ENCODE results near the gene LDLRAD4.

Gene LDLRAD4

GRCh38 chr18:13241083-13241892 is 22.7 kb downstream of the LDLRAD4 start:
- H3K4me3 ChIP-seq (ENCODE audit: low read depth, low read length): no peak overlapping the region
- DNase-seq (ENCODE audit: low read depth): no peak

- no peak for DNase-seq (ENCODE audit: low read depth)
- H3K4me3 ChIP-seq (ENCODE audit: low read depth, low read length): no peak overlapping the region
These were observed 23.3 kb downstream of the LDLRAD4 start for GRCh38 chr18:13241893-13242175.

DNA sequence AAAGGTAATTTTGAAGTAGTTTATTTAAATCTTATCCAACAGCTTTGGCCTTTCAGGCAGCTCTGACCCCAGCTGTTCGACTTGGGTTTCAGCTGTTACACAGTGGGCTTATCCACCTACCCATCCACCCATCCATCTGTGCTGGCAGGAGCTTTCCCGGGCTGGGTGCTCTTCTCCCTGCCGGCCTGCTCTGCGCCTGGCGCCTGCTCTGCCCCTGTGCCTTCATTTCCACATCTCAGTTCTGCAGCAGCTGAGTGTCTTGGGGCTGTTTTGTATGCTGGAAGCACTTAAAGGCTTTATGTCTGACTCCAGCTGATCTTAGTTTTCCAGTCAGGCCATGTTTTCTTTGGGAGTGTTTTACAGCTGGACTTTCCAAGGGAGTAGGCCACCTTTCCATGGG is 24.2 kb downstream of the LDLRAD4 start:
- H3K4me3 ChIP-seq (ENCODE audit: low read depth, low read length): no peak overlapping the region
- no peak for DNase-seq (ENCODE audit: low read depth)

- H3K4me3 ChIP-seq (ENCODE audit: low read depth, low read length): no peak overlapping the region
- no peak for DNase-seq (ENCODE audit: low read depth)
These were observed 24.8 kb downstream of the LDLRAD4 start for GRCh38 chr18:13243363-13243762.

GRCh38 chr18:13244135-13244534 is 25.6 kb downstream of the LDLRAD4 start:
- H3K4me3 ChIP-seq (ENCODE audit: low read depth, low read length): no peak overlapping the region
- no peak for DNase-seq (ENCODE audit: low read depth)

GRCh38 chr18:13245481-13246000 is 27.0 kb downstream of the LDLRAD4 start:
- no peak for DNase-seq (ENCODE audit: low read depth)

GRCh38 chr18:13246121-13246520 is 27.6 kb downstream of the LDLRAD4 start:
- no peak for DNase-seq (ENCODE audit: low read depth)
- no peak overlapping the region for H3K4me3 ChIP-seq (ENCODE audit: low read depth, low read length)

More at GRCh38 chr18:13245481-13246000, 27.0 kb downstream of the LDLRAD4 start:
- no peak overlapping the region for H3K4me3 ChIP-seq (ENCODE audit: low read depth, low read length)

- no peak for DNase-seq (ENCODE audit: low read depth)
- no peak overlapping the region for H3K4me3 ChIP-seq (ENCODE audit: low read depth, low read length)
These were observed 28.0 kb downstream of the LDLRAD4 start for GRCh38 chr18:13246591-13246990.

- DNase-seq (ENCODE audit: low read depth): no peak
- no peak overlapping the region for H3K4me3 ChIP-seq (ENCODE audit: low read depth, low read length)
These were observed 28.9 kb downstream of the LDLRAD4 start for GRCh38 chr18:13247506-13247905.

- no peak overlapping the region for H3K4me3 ChIP-seq (ENCODE audit: low read depth, low read length)
These were observed 34.3 kb downstream of the LDLRAD4 start for GRCh38 chr18:13252686-13253410.

DNA sequence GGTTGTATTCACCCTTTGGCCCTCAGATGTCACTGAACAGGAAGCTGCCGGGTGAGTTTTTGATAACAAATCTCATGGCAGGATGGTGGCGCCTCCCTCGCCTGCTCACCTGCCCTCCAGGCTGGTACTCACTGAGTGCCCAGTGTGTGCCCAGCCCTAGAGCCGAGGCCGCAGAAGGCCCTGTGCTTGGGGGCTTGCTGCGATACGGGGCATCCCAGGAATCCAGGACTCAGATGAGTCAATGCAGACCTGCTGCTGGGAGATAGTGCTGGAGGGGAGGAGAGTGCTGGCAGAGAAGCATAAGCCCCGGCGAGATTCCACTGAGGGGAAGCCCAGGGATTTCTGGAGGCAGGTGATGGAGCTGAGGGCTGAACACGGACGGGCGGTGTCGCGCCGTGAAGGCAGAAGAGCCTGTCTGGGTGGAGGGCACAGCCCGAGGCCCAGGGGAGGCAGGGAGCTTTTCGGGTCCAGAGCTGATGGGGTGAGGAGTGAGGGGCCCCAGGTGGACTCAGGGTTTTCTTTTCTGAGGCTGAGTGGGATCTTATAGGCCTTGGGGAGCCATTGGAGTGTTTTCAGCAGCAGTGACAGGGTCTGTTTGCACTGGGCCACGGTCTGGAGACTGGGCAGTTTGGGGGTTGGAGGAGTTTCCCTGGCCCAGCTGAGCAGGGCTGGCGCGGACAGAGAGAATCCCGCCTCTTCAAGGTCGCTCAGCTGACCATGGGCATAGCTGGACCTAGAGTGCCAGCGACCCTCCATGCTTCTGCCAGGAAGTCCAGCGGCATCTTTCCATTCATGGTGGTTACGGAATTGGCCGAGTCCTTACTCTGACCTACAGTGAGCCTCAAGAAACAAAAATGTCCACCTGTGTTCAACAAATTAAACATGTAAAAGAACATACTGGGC is 35.5 kb downstream of the LDLRAD4 start:
- H3K4me3 ChIP-seq (ENCODE audit: low read depth, low read length): no peak overlapping the region
- no peak for DNase-seq (ENCODE audit: low read depth)

More at GRCh38 chr18:13252686-13253410, 34.3 kb downstream of the LDLRAD4 start:
- DNase-seq (ENCODE audit: low read depth): no peak

DNA sequence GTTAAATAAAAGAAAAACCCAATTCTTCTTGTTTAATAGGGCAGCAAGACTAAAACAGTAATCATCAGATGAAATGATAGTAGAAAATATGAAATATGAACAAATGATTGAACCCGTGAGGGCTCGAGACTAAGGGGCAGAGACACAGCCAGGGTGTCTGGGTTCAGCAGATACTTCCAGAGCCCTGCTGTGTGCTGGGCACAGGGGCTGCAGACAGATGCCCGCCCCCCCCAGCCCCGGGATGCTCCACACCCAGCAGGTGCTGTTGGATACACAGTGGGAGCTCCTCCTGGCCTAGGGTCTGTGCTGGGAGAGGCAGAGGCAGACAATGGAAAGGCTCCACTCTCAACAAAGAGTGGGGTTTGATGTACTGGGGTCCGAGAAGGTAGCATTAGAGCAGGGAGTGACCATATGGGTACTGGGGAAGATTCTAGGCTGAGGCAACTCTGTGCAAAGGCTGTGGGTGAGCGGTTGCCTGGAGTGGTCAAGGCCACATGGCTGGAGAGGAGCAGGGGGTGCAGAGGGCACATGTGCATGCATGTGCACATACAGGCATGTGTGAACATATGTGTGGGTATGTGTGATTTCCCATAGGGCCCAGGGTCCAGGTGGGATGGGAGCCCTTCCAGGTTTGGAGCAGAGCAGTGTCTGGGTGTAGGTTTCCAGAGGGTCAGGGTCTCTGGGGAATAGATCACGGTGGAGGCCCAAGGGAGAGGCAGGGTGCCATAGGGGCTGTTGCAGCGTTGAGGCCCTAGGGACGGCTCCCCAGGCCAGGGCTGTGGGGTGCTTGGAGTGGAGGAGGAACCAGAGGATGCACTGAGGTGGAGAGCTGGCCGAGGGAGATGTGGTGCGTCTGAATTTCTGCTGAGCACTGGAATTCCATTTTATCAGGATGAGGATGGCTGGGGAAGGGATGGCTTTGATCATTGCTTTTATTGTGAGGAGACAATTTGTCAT is 36.7 kb downstream of the LDLRAD4 start:
- DNase-seq (ENCODE audit: low read depth): no peak

GRCh38 chr18:13256444-13257305 is 38.1 kb downstream of the LDLRAD4 start:
- no peak for DNase-seq (ENCODE audit: low read depth)
- no peak overlapping the region for H3K4me3 ChIP-seq (ENCODE audit: low read depth, low read length)

More for the DNA sequence above, 36.7 kb downstream of the LDLRAD4 start:
- H3K4me3 ChIP-seq (ENCODE audit: low read depth, low read length): no peak overlapping the region

- DNase-seq (ENCODE audit: low read depth): no peak
These were observed 38.9 kb downstream of the LDLRAD4 start for GRCh38 chr18:13257361-13257980.

GRCh38 chr18:13258921-13259320 is 40.4 kb downstream of the LDLRAD4 start:
- no peak overlapping the region for H3K4me3 ChIP-seq (ENCODE audit: low read depth, low read length)
- DNase-seq (ENCODE audit: low read depth): no peak

More at GRCh38 chr18:13257361-13257980, 38.9 kb downstream of the LDLRAD4 start:
- no peak overlapping the region for H3K4me3 ChIP-seq (ENCODE audit: low read depth, low read length)

DNA sequence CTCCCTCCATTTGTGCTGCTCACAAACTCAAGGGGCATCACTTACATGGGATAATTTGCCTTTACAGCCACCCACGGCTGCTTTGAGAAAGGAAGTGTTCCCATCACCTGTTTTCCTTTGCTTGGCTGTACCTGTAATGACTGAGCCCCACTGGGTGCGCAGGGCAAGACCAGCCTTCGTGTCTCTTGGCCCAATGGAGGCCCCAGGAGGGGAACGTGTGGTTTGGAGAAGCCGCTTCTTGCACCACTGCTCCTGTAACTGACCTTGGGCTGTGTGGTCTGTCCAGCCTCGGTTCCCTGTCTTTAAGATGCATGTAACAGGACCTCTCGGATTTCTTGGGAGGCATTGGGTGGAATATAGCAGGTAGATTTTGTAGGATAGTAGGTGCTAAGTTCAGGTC is 41.1 kb downstream of the LDLRAD4 start:
- DNase-seq (ENCODE audit: low read depth): no peak
- no peak overlapping the region for H3K4me3 ChIP-seq (ENCODE audit: low read depth, low read length)

DNA sequence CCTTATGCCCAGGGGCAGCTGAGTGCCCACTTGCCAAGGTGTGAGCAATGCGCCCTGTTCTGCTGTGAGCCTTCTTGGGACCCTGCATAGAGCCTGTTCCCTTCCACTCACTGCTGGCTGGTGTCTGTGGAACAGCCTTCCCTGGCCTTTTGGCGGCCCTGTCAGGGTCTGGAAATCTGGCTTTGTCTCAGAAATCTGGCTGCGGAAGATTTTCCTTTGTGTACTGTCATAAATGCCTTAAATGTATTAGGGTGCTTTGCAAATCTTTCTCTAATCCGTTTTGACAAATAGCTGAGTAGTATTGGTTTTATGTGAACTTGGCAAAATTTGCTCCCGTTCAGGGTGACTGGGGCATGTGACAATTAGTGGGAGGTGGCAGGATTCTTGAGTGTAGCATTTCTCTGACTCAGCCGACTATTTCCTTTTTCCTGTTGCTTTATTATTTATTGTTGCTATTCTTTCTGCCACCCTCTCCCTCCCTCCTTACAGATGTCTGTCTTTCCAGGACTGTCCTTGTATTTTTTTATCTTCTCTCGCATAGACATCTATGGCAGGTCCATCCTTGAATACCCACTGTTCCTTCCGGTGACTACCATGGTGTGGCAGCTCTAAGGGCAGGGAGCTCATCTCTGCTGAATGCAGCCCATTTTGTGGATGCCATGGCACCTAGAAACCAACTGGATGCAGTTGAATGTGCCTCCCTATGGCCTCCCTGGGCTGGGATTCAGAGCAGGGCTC is 41.8 kb downstream of the LDLRAD4 start:
- no peak for DNase-seq (ENCODE audit: low read depth)
- no peak overlapping the region for H3K4me3 ChIP-seq (ENCODE audit: low read depth, low read length)
